Endothelial cell of umbilical vein (primary cell): ENCODE results near the gene COPE. TPM values are rescaled to one million over a fixed set of nuclear protein-coding genes. Genes with fewer than 3 reads are reported as not detected.

ENCODE experiments used
- BruUV-seq: library from RNA; stranded (reverse); fragments of 400-500 nt; replicated peaks from 2 replicates; lab custom pipeline; 2021; lab: Mats Ljungman, UMichigan
- CTCF ChIA-PET: fragments of 300-600, 350-600 bp; sonication (Branson Sonifier 250); formaldehyde crosslinking; loops from one replicate; lab custom pipeline; 2021; ENCODE audit warnings: antibody characterized with exemption, inconsistent platforms; lab: Charles Lee
- POLR2A ChIA-PET: fragments of 300-600, 350-600 bp; sonication (Branson Sonifier 250); formaldehyde crosslinking; loops from one replicate; lab custom pipeline; 2021; ENCODE audit warnings: antibody characterized with exemption, inconsistent platforms; lab: Charles Lee
- DNase-seq: peaks from one replicate; pipeline ENCODE4 v3.0.0-alpha.2; 2011; ENCODE audit warnings: low read depth, low spot score
- FAIRE-seq: peaks from 2 replicates; lab custom pipeline; 2011; peaks lifted over from hg19 to GRCh38; lab: Jason Lieb, UNC
- H2AFZ ChIP-seq: 2 replicates; pipeline ENCODE4 v1.6.0; 2012; ENCODE audit warnings: low read depth, low read length, control low read depth, inconsistent platforms
- H3K27ac ChIP-seq: 2 replicates; pipeline ENCODE4 v1.5.1; 2011; ENCODE audit warnings: low read depth, mild to moderate bottlenecking, control low read depth, low read length, moderate library complexity; ENCODE audit not compliant: insufficient read depth
- H3K27me3 ChIP-seq, 2 experiments: 2 replicates each; pipeline versions ENCODE4 v1.6.0 to v1.6.1; 2011; ENCODE audit warnings: low read length in 2 of 2, mixed read lengths in 1 of 2; ENCODE audit not compliant: control insufficient read depth in 2 of 2, insufficient read depth in 2 of 2
- H3K36me3 ChIP-seq, 2 experiments: 2 replicates in 1 of 2; 3 replicates in 1 of 2; pipeline ENCODE4 v1.5.1; 2011; ENCODE audit warnings: low read length in 2 of 2, mild to moderate bottlenecking in 1 of 2, moderate library complexity in 1 of 2; ENCODE audit not compliant: control insufficient read depth in 2 of 2, insufficient read depth in 2 of 2; ENCODE audit errors: extremely low read depth in 1 of 2
- H3K4me1 ChIP-seq: 3 replicates; pipeline ENCODE4 v1.5.1; 2011; ENCODE audit warnings: mild to moderate bottlenecking, low read length; ENCODE audit not compliant: control insufficient read depth, insufficient read depth; ENCODE audit errors: extremely low read depth
- H3K4me2 ChIP-seq: 2 replicates; pipeline ENCODE4 v1.6.1; 2011; ENCODE audit warnings: low read length, control low read depth, mixed read lengths; ENCODE audit not compliant: insufficient read depth
- H3K4me3 ChIP-seq, 3 experiments: fragments of 200-600 bp in 1 of 3; sonication (generic), shearing (Covaris generic) in 1 of 3; replicated peaks in 1 of 3; 2 replicates each; pipeline ENCODE4 v1.5.1; 2011 to 2016; ENCODE audit warnings: control low read depth in 3 of 3, low read length in 3 of 3, mild to moderate bottlenecking in 2 of 3, inconsistent platforms in 1 of 3, low read depth in 1 of 3, moderate library complexity in 1 of 3; ENCODE audit not compliant: insufficient read depth in 1 of 3
- H3K79me2 ChIP-seq: 2 replicates; pipeline ENCODE4 v1.6.0; 2012; ENCODE audit warnings: low read length, inconsistent platforms; ENCODE audit not compliant: control insufficient read depth, insufficient read depth
- H3K9ac ChIP-seq: replicated peaks from 2 replicates; pipeline ENCODE3; 2011; ENCODE audit warnings: low read length, control low read depth; ENCODE audit not compliant: insufficient read depth; ENCODE audit errors: extremely low read depth
- H3K9me1 ChIP-seq: replicated peaks from 3 replicates; pipeline ENCODE4 v1.6.0; 2011; ENCODE audit warnings: mild to moderate bottlenecking, low read length; ENCODE audit not compliant: control insufficient read depth, insufficient read depth; ENCODE audit errors: extremely low read depth
- H3K9me3 ChIP-seq: replicated peaks from 2 replicates; pipeline ENCODE4 v1.5.1; 2012; ENCODE audit warnings: low read length, inconsistent platforms; ENCODE audit not compliant: control insufficient read depth, insufficient read depth
- H4K20me1 ChIP-seq: replicated peaks from 2 replicates; pipeline ENCODE3; 2011; ENCODE audit warnings: mild to moderate bottlenecking, low read length; ENCODE audit not compliant: control insufficient read depth, insufficient read depth; ENCODE audit errors: extremely low read depth
- CTCF ChIP-seq, 2 donors: IDR thresholded peaks; 1 replicate in 1 of 2; 2 replicates in 1 of 2; pipeline ENCODE4 v1.5.1; 2011; ENCODE audit warnings: low read length in 2 of 2, mild to moderate bottlenecking in 2 of 2, moderate library complexity in 2 of 2, control low read depth in 1 of 2, inconsistent platforms in 1 of 2, low read depth in 1 of 2; ENCODE audit not compliant: insufficient read depth in 1 of 2; ENCODE audit errors: extremely low read depth in 1 of 2
- EZH2 ChIP-seq: IDR thresholded peaks from 2 replicates; pipeline ENCODE4 v1.6.1; 2012; ENCODE audit warnings: borderline replicate concordance, low read depth, mild to moderate bottlenecking, moderate library complexity, low read length, inconsistent platforms; ENCODE audit not compliant: severe bottlenecking
- FOS ChIP-seq: IDR thresholded peaks from 2 replicates; pipeline ENCODE4 v1.6.1; 2011; ENCODE audit warnings: mild to moderate bottlenecking, low read length, moderate library complexity, borderline replicate concordance; ENCODE audit not compliant: insufficient read depth
- GATA2 ChIP-seq: IDR thresholded peaks from 2 replicates; pipeline ENCODE4 v1.7.0; 2011; ENCODE audit warnings: low read depth, mild to moderate bottlenecking, moderate library complexity, mixed read lengths, low read length; ENCODE audit not compliant: insufficient read length, insufficient read depth
- JUN ChIP-seq: IDR thresholded peaks from 2 replicates; pipeline ENCODE4 v1.6.1; 2011; ENCODE audit warnings: borderline replicate concordance, low read depth; ENCODE audit not compliant: insufficient read length, insufficient read depth
- MAX ChIP-seq: IDR thresholded peaks from 2 replicates; pipeline ENCODE4 v1.6.1; 2011; ENCODE audit not compliant: insufficient read depth, insufficient read length
- MYC ChIP-seq: IDR thresholded peaks from one replicate; pipeline ENCODE4 v1.6.1; 2011; ENCODE audit warnings: mild to moderate bottlenecking, low read depth, low read length
- POLR2A ChIP-seq: IDR thresholded peaks from 2 replicates; pipeline ENCODE4 v1.6.1; 2012; ENCODE audit warnings: low read depth, mild to moderate bottlenecking, control low read depth, low read length
- POLR2AphosphoS5 ChIP-seq: IDR thresholded peaks from 2 replicates; pipeline ENCODE4 v1.6.1; 2012; ENCODE audit warnings: low read depth, mild to moderate bottlenecking, control low read depth, low read length, moderate library complexity; ENCODE audit not compliant: insufficient read depth
- dilution Hi-C: fragments of 300-500 bp; cut with MboI; formaldehyde crosslinking; loops from one replicate; pipeline ENCODE4 v1.15.0; 2019; ENCODE audit warnings: low sequenced_read_pairs; ENCODE audit not compliant: extremely low pct_ligation_motif_present
- intact Hi-C: fragments of 100-400 bp; cut with micrococcal nuclease; formaldehyde crosslinking; loops from one replicate; pipeline ENCODE4 v1.10.0; 2022
- polyA plus RNA-seq, 4 experiments: library from polyadenylated mRNA; depleted of rRNA in 3 of 4; stranded (reverse) in 3 of 4; unstranded in 1 of 4; fragments of >200 nt; gene quantifications; 2 replicates each; pipeline versions ENCODE4 v1.2.1 to v1.2.3, GENCODE V29; 2011 to 2012; ENCODE audit warnings: missing spikeins in 1 of 4
- total RNA-seq: library from RNA; stranded (reverse); gene quantifications from 2 replicates; pipeline ENCODE4 v1.2.3, GENCODE V29; 2021

Gene COPE
- total and polyA plus RNA-seq, 2 donors (not counting 3 experiments of a cell fraction or from before 2014, with no cell fraction given), result 252 to 407 TPM

GRCh38 chr19:18901491-18901890 lies 17.7 kb downstream of the COPE start:
- H3K27ac ChIP-seq, result no peak overlapping the region
- no peaks in the 10 kb centered on the region for H3K79me2 ChIP-seq
- no peak overlapping the region for H2AFZ ChIP-seq
- ChIA-PET CTCF (no interaction called here), POLR2A (no interaction called here)
- H3K9me3 ChIP-seq, result no peaks in the 10 kb centered on the region
- intact Hi-C loops (no loop called here), dilution Hi-C loops (no loop called here)
- no peak for FAIRE-seq
- H3K9me1 ChIP-seq, result no peaks in the 10 kb centered on the region
- no TSS peak for BruUV-seq
- peaks cover 0 to 35% of the 10 kb centered on the region in 2 experiments for H3K36me3 ChIP-seq
- no peak overlapping the region for H3K4me3 ChIP-seq
- H3K4me2 ChIP-seq, result no peak overlapping the region
- DNase-seq, result no peak
- no peak overlapping the region for H3K9ac ChIP-seq
- H3K4me1 ChIP-seq, result no peaks in the 10 kb centered on the region
- H4K20me1 ChIP-seq, result no peaks in the 10 kb centered on the region
- TF ChIP-seq MAX (no peak), MYC (no peak), GATA2 (no peak), FOS (no peak), JUN (no peak), CTCF (IDR thresholded peaks at IDR 0.05; ENCODE audit: extremely low read depth in 1 of 2, insufficient read depth in 1 of 2, low read depth in 1 of 2, low read length in 2 of 2) (no peak), EZH2 (no peak), POLR2A (no peak), POLR2AphosphoS5 (no peak)
- H3K27me3 ChIP-seq, result no peaks in the 10 kb centered on the region
